Stimulated activated CD4-positive, alpha-beta T cell treated with anti-CD3 and anti-CD28 coated beads, TNF-alpha, amount 100 ng/mL, for 48 hours (primary cell): ENCODE results near the gene CERS6.

Source experiments
- DNase-seq, 3 donors: peaks; one replicate each; pipeline ENCODE4 v3.0.0-alpha.2; 2020; ENCODE audit warnings: low read depth in 3 of 3

The CERS6 gene

GRCh38 chr2:168798076-168798887, 342.2 kb downstream of the CERS6 start:
- no peak for DNase-seq

- no peak for DNase-seq
These were observed 342.9 kb downstream of the CERS6 start for GRCh38 chr2:168798888-168799410.

GRCh38 chr2:168801471-168801870, 345.4 kb downstream of the CERS6 start:
- DNase-seq, result no peak

GRCh38 chr2:168801961-168802858, 346.1 kb downstream of the CERS6 start, which contains the start of gene NOSTRIN:
TSS of gene NOSTRIN (plus strand) at chr2:168802637. CDS start at chr2:168802647, 10 bp downstream.
- no peak for DNase-seq

- DNase-seq, result no peak
These were observed 347.0 kb downstream of the CERS6 start for GRCh38 chr2:168802859-168803725.

- no peak for DNase-seq
These were observed 348.1 kb downstream of the CERS6 start for GRCh38 chr2:168804214-168804613.

- DNase-seq, result no peak
These were observed 349.5 kb downstream of the CERS6 start for GRCh38 chr2:168805615-168806014.

- DNase-seq, result no peak
These were observed 353.5 kb downstream of the CERS6 start for GRCh38 chr2:168809537-168809936.

- DNase-seq, result no peak
These were observed 354.2 kb downstream of the CERS6 start for GRCh38 chr2:168810235-168810634.

- DNase-seq, result no peak
These were observed 355.6 kb downstream of the CERS6 start for GRCh38 chr2:168811696-168812095.

GRCh38 chr2:168814046-168814445, 358.0 kb downstream of the CERS6 start:
- DNase-seq, result no peak

GRCh38 chr2:168814939-168815907, 359.2 kb downstream of the CERS6 start:
- no peak for DNase-seq

GRCh38 chr2:168816369-168816768, 360.3 kb downstream of the CERS6 start:
- DNase-seq, result no peak

GRCh38 chr2:168819050-168819715, 363.1 kb downstream of the CERS6 start:
- no peak for DNase-seq

- no peak for DNase-seq
These were observed 363.9 kb downstream of the CERS6 start for GRCh38 chr2:168819829-168820489.

GRCh38 chr2:168821577-168821976, 365.5 kb downstream of the CERS6 start:
- no peak for DNase-seq

GRCh38 chr2:168821992-168822391, 365.9 kb downstream of the CERS6 start:
- no peak for DNase-seq
